Cardiac fibroblast (primary cell): ENCODE data around the gene TPRG1L.

Source experiments
- DNase-seq, 2 donors: peaks; one replicate each; pipeline versions ENCODE4 v3.0.0 to v3.0.0-alpha.2; 2010; ENCODE audit warnings: low read depth in 2 of 2
- H3K4me3 ChIP-seq, 2 donors: replicated peaks in 1 of 2; 1 replicate in 1 of 2; 2 replicates in 1 of 2; pipeline ENCODE4 v1.5.1; 2011; ENCODE audit warnings: low read depth in 2 of 2, low read length in 2 of 2, mild to moderate bottlenecking in 2 of 2, moderate library complexity in 1 of 2
- TF ChIP-seq, protein P1 (sequence below): IDR thresholded peaks from one replicate; pipeline ENCODE4 v1.5.1; 2011; ENCODE audit warnings: low read depth, mild to moderate bottlenecking, low read length, inconsistent platforms

Gene TPRG1L

DNA sequence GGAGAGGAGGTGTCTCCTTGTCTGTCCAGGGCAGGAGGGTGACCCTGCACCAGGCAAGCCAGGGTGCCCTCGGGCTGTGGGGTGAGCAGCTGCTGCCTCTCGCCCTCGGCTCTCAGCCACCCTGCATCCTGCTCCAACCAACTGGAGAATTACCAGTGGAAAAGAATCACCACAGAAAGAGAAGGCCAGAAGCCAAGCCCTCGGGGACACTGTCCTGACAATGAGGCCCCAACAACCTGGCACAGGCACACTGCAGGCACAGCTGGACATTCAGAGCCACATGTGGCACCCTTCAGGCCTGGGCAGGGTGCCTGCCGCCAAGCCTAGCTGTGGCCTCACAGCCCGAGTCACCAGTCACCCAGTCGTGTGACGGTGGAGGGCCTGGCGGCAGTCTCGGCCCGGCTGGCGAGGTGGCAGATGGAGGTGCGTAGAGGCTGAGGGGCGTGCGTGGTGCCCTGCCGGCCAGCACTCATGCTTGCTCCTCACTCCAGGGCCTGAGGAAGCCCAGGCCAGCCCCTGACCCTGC lies 25.5 kb upstream of the TPRG1L start:
- TF ChIP-seq, protein P1, sequence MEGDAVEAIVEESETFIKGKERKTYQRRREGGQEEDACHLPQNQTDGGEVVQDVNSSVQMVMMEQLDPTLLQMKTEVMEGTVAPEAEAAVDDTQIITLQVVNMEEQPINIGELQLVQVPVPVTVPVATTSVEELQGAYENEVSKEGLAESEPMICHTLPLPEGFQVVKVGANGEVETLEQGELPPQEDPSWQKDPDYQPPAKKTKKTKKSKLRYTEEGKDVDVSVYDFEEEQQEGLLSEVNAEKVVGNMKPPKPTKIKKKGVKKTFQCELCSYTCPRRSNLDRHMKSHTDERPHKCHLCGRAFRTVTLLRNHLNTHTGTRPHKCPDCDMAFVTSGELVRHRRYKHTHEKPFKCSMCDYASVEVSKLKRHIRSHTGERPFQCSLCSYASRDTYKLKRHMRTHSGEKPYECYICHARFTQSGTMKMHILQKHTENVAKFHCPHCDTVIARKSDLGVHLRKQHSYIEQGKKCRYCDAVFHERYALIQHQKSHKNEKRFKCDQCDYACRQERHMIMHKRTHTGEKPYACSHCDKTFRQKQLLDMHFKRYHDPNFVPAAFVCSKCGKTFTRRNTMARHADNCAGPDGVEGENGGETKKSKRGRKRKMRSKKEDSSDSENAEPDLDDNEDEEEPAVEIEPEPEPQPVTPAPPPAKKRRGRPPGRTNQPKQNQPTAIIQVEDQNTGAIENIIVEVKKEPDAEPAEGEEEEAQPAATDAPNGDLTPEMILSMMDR: no peak
- no peak for DNase-seq
- no peak overlapping the region for H3K4me3 ChIP-seq

- TF ChIP-seq, protein P1: no peak
- no peak for DNase-seq
- H3K4me3 ChIP-seq: no peak overlapping the region
These were observed 25.0 kb upstream of the TPRG1L start for GRCh38 chr1:3599816-3600215.

- no peak for DNase-seq
- TF ChIP-seq, protein P1: no peak
- H3K4me3 ChIP-seq: no peak overlapping the region
These were observed 24.5 kb upstream of the TPRG1L start for GRCh38 chr1:3600354-3600753.

GRCh38 chr1:3601743-3602142 lies 23.1 kb upstream of the TPRG1L start:
- TF ChIP-seq, protein P1: no peak
- no peak overlapping the region for H3K4me3 ChIP-seq
- no peak for DNase-seq

- H3K4me3 ChIP-seq: no peak overlapping the region
These were observed 22.4 kb upstream of the TPRG1L start for GRCh38 chr1:3602375-3602774.

GRCh38 chr1:3603156-3603555 lies 21.7 kb upstream of the TPRG1L start:
- TF ChIP-seq, protein P1: no peak
- DNase-seq: no peak
- no peak overlapping the region for H3K4me3 ChIP-seq

More at GRCh38 chr1:3602375-3602774, 22.4 kb upstream of the TPRG1L start:
- no peak for DNase-seq
- TF ChIP-seq, protein P1: no peak
